Pancreas (tissue), 10 donors: ENCODE data around the gene BFSP1. TPM values are rescaled to one million over a fixed set of nuclear protein-coding genes. Genes with fewer than 3 reads are reported as not detected.

Experiments
- ATAC-seq, 4 donors: fragments of 200-7000 bp; cut with Tn5 transposase; one replicate each; pipeline versions ENCODE4 v1.8.0 to v1.9.1; 2020; ENCODE audit warnings: mild to moderate bottlenecking in 4 of 4, moderate library complexity in 4 of 4
- DNase-seq, 6 donors: peaks; one replicate each; pipeline ENCODE4 v3.0.0-alpha.2; 2020
- FAIRE-seq: peaks from 2 replicates; lab custom pipeline; 2012; peaks lifted over from hg19 to GRCh38; lab: Jason Lieb, UNC
- H3K27ac ChIP-seq, 4 donors: fragments of 200-600 bp; sonication (generic); 1 replicate in 3 of 4; 2 replicates in 1 of 4; pipeline versions ENCODE4 v1.5.0 to v1.8.0; 2020
- H3K27me3 ChIP-seq, 4 donors: fragments of 200-600 bp; one replicate each; pipeline ENCODE4 v1.8.0; 2021
- H3K36me3 ChIP-seq, 3 donors: fragments of 200-600 bp; sonication (generic) in 1 of 3; one replicate each; pipeline versions ENCODE4 v1.5.0 to v1.8.0; 2020 to 2021
- H3K4me1 ChIP-seq, 3 donors: fragments of 200-600 bp; one replicate each; pipeline ENCODE4 v1.8.0; 2021
- H3K4me3 ChIP-seq, 4 donors: fragments of 200-600 bp; sonication (generic) in 2 of 4; one replicate each; pipeline versions ENCODE4 v1.5.0 to v1.8.0; 2020 to 2021
- H3K9me3 ChIP-seq, 4 donors: fragments of 200-600 bp; one replicate each; pipeline ENCODE4 v1.8.0; 2021
- CTCF ChIP-seq, 4 donors: fragments of 200-600 bp; sonication (generic) in 3 of 4; IDR thresholded peaks; one replicate each; pipeline versions ENCODE4 v1.5.0 to v1.8.0; 2021; ENCODE audit warnings: antibody characterized with exemption in 4 of 4
- WGBS, 2 donors: extraction: QIAGEN DNeasy Blood & Tissue Kit; methylation state at CpG; one replicate each; pipeline ENCODE4 v1.1.7; 2013; 5-methylcytosine and 5-hydroxymethylcytosine counted together
- intact Hi-C, 3 donors: fragments of 100-400 bp; cut with DNase I; formaldehyde crosslinking; loops; one replicate each; pipeline versions ENCODE4 v1.11.1 to v1.14.2; 2022
- polyA plus RNA-seq, 2 donors: library from polyadenylated mRNA; stranded (reverse); fragments of 200-250 nt; gene quantifications; one replicate each; pipeline ENCODE4 v1.2.3, GENCODE V29; 2013
- total RNA-seq, 6 donors: library from RNA; stranded (reverse); fragmentation: NEBNext Ultra II Directional in 4 of 6; extraction: Animal tissue kit (Norgen Biotek cat#: 25700) in 4 of 6; gene quantifications; one replicate each; pipeline versions ENCODE4 v1.2.1 to v1.2.4, GENCODE V29; 2021 to 2023
- donor health status: healthy with polysubstance abuse.
- donor health status: DM: no; HTN: no; CAD: no; lungs with moderate emphysema.
- donor health status: DM: no; HTN: no; CAD: no.
- donor health status: control.
- donor health status: control.
- donor health status: Bipolar disorder and iron deficiency.
- donor health status: DM: yes; HTN: yes; CAD: no.
- donor health status: DM: no; HTN: no; CAD: no.
- donor health status: DM: no; HTN: no; CAD: no.
- donor health status: DM: yes; HTN: yes; CAD: no.

The BFSP1 gene
- total and polyA plus RNA-seq, 8 donors = 0.81 to 2.0 (median 1.4) TPM

GRCh38 chr20:17485017-17485416, 46.2 kb downstream of the BFSP1 start:
- no peaks in the 10 kb centered on the region for H3K4me1 ChIP-seq
- H3K27ac ChIP-seq = no peak overlapping the region
- DNase-seq = no peak
- no peaks in the 10 kb centered on the region for H3K27me3 ChIP-seq
- no peak overlapping the region for H3K4me3 ChIP-seq
- ATAC-seq = no peak
- intact Hi-C loops = no loop called here
- 88 to 89% methylated on average over 2 of the region's 2 CpGs for WGBS, 2 donors
- no peak for TF ChIP-seq CTCF (IDR thresholded peaks at IDR 0.05)
- H3K9me3 ChIP-seq = no peaks in the 10 kb centered on the region
- FAIRE-seq = no peak
- no peaks in the 10 kb centered on the region for H3K36me3 ChIP-seq

- FAIRE-seq (no peak), ATAC-seq (no peak), DNase-seq (no peak)
- intact Hi-C loops = no loop called here
- TF ChIP-seq CTCF (IDR thresholded peaks at IDR 0.05) = no peak
- WGBS, 2 donors = 78% methylated on average over 5 of the region's 5 CpGs
- no peak overlapping the region for H3K27ac ChIP-seq
- no peaks in the 10 kb centered on the region for H3K27me3 ChIP-seq
- no peaks in the 10 kb centered on the region for H3K36me3 ChIP-seq
- H3K9me3 ChIP-seq = no peaks in the 10 kb centered on the region
- no peak overlapping the region for H3K4me3 ChIP-seq
- no peaks in the 10 kb centered on the region for H3K4me1 ChIP-seq
Observed at GRCh38 chr20:17482536-17482935, 48.6 kb downstream of the BFSP1 start.

- no peak for FAIRE-seq
- H3K4me3 ChIP-seq = no peak overlapping the region
Observed at GRCh38 chr20:17481661-17482060, 49.5 kb downstream of the BFSP1 start.

GRCh38 chr20:17480696-17481095, 50.5 kb downstream of the BFSP1 start:
- intact Hi-C loops = no loop called here
- 68 to 83% methylated on average over 11 of the region's 11 CpGs for WGBS, 2 donors
- H3K27ac ChIP-seq = no peak overlapping the region

More at GRCh38 chr20:17481661-17482060, 49.5 kb downstream of the BFSP1 start:
- ATAC-seq (no peak), DNase-seq (no peak)
- H3K27me3 ChIP-seq = no peaks in the 10 kb centered on the region
- H3K9me3 ChIP-seq = no peaks in the 10 kb centered on the region
- 80 to 82% methylated on average over 16 of the region's 16 CpGs for WGBS, 2 donors
- H3K27ac ChIP-seq = no peak overlapping the region
- no peaks in the 10 kb centered on the region for H3K36me3 ChIP-seq
- intact Hi-C loops = no loop called here
- no peaks in the 10 kb centered on the region for H3K4me1 ChIP-seq
- no peak for TF ChIP-seq CTCF (IDR thresholded peaks at IDR 0.05)

More at GRCh38 chr20:17480696-17481095, 50.5 kb downstream of the BFSP1 start:
- ATAC-seq = no peak
- Histone ChIP-seq H3K27me3 (no peaks in the 10 kb centered on the region), H3K4me1 (no peaks in the 10 kb centered on the region), H3K9me3 (no peaks in the 10 kb centered on the region), H3K36me3 (no peaks in the 10 kb centered on the region), H3K4me3 (no peak overlapping the region)
- no peak for FAIRE-seq
- DNase-seq = no peak
- no peak for TF ChIP-seq CTCF (IDR thresholded peaks at IDR 0.05)
